ENCODE results near the gene PCDH15. TPM values are rescaled to one million over a fixed set of nuclear protein-coding genes. Genes with fewer than 3 reads are reported as not detected.

Gene PCDH15
- total and polyA plus RNA-seq, 2 of the 13 experiments (the other 11 are each of a cell fraction or from before 2014, with no cell fraction given): not detected

- Histone ChIP-seq H3K27ac (ENCODE audit: extremely low read length, insufficient read depth, low read length) (no peak overlapping the region), H3K27me3 (ENCODE audit: control insufficient read depth in 1 of 2, insufficient read depth in 2 of 2, low read length in 2 of 2) (no peaks in the 10 kb centered on the region), H3K9me3 (ENCODE audit: low read length) (no peaks in the 10 kb centered on the region), H3K79me2 (ENCODE audit: insufficient read depth, low read length) (no peaks in the 10 kb centered on the region), H3K4me1 (ENCODE audit: insufficient read depth, low read length) (no peaks in the 10 kb centered on the region), H2AFZ (ENCODE audit: low read length) (no peak overlapping the region), H4K20me1 (ENCODE audit: insufficient read depth, low read length) (no peaks in the 10 kb centered on the region), H3K4me3 (replicated peaks in 1 of 3; ENCODE audit: insufficient read depth in 1 of 3, low read depth in 2 of 3, low read length in 3 of 3) (no peak overlapping the region), H3K4me2 (ENCODE audit: low read depth, low read length) (no peak overlapping the region), H3K9ac (ENCODE audit: insufficient read depth, low read depth, low read length) (no peak overlapping the region), H3K36me3 (replicated peaks in 1 of 2; ENCODE audit: control insufficient read depth in 1 of 2, insufficient read depth in 2 of 2, low read length in 2 of 2) (no peaks in the 10 kb centered on the region)
- TF ChIP-seq PAX8 (CRISPR knock-in tag; IDR thresholded peaks at IDR 0.05; ENCODE audit: borderline replicate concordance) (no peak), KDM5B (CRISPR knock-in tag; IDR thresholded peaks at IDR 0.05; ENCODE audit: borderline replicate concordance) (no peak), ZNF784 (CRISPR knock-in tag; IDR thresholded peaks at IDR 0.05; ENCODE audit: borderline replicate concordance) (no peak), BHLHE40 (IDR thresholded peaks at IDR 0.05; ENCODE audit: low read length) (no peak), ZNF296 (CRISPR knock-in tag; conservative IDR thresholded peaks at IDR 0.05) (no peak), CBX1 (IDR thresholded peaks at IDR 0.05; ENCODE audit: low read depth) (no peak), ZNF101 (CRISPR knock-in tag; IDR thresholded peaks at IDR 0.05; ENCODE audit: borderline replicate concordance, low read depth) (no peak), MED1 (CRISPR knock-in tag; IDR thresholded peaks at IDR 0.05) (no peak), NR2C2 (CRISPR knock-in tag; IDR thresholded peaks at IDR 0.05; ENCODE audit: borderline replicate concordance) (no peak), HMGXB4 (CRISPR knock-in tag; IDR thresholded peaks at IDR 0.05; ENCODE audit: borderline replicate concordance in 1 of 2, low read depth in 1 of 2) (no peak), KLF15 (CRISPR knock-in tag; IDR thresholded peaks at IDR 0.05; ENCODE audit: borderline replicate concordance) (no peak), ARNTL (CRISPR knock-in tag; IDR thresholded peaks at IDR 0.05) (no peak), ZNF660 (CRISPR knock-in tag; IDR thresholded peaks at IDR 0.05; ENCODE audit: borderline replicate concordance, low read depth) (no peak)
- ChIA-PET CTCF (ENCODE audit: low intra/inter-chr PET ratio, low total read pairs) (no interaction called here), POLR2A (no interaction called here)
- no peak for DNase-seq (ENCODE audit: low spot score)
- whole genome bisulfite sequencing (ENCODE audit: low lambda C conversion rate): 4% methylated on average over 1 of the region's 1 CpG
- intact Hi-C loops (cut with micrococcal nuclease; ENCODE audit: unreplicated experiment): no loop called here
- in situ Hi-C loops (cut with HindIII; ENCODE audit: extremely low pct_ligation_motif_present, low pct_unique_long_range_greater_than_20kb): no loop called here
- no peak for ATAC-seq
- BruUV-seq (replicated peaks): no TSS peak
- FAIRE-seq: no peak
Measured at GRCh38 chr10:54749623-54750022, 51.4 kb downstream of the PCDH15 start.

Measured in HepG2 (cell line).